ENCODE measurements around the gene MARCHF2. TPM values are rescaled to one million over a fixed set of nuclear protein-coding genes. Genes with fewer than 3 reads are reported as not detected.
A peak's percentile ranks its signal among the peaks of the same experiment; 100 is the strongest.

MARCHF2 gene
- total and polyA plus RNA-seq, 9 of the 15 experiments (the other 6 are each of a cell fraction or from before 2014, with no cell fraction given): 0.39 to 6.4 (median 2.2) TPM

DNA sequence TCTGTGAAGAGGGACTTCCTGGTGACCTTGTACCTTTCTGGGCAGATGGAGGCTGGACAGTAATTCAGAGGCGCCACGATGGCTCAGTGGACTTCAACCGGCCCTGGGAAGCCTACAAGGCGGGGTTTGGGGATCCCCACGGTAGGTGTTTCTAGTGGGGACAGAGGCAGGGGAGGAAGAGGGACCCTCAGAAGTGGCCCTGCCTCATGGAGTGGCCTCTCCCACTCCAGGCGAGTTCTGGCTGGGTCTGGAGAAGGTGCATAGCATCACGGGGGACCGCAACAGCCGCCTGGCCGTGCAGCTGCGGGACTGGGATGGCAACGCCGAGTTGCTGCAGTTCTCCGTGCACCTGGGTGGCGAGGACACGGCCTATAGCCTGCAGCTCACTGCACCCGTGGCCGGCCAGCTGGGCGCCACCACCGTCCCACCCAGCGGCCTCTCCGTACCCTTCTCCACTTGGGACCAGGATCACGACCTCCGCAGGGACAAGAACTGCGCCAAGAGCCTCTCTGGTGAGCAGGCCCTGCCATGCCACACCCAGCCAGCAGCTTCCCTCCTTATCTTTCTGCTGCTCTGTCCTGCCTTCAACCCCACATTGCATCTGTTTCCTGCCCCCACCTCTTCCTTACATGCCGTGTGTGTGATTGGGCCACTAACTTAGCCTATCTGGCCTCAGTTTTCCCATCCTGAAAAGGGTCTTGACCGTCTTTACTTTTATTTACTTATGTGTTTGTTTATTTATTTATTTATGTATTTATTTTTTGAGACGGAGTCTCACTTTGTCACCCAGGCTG lies 41.9 kb upstream of the MARCHF2 start (continued):
- TF ChIP-seq, protein P1, sequence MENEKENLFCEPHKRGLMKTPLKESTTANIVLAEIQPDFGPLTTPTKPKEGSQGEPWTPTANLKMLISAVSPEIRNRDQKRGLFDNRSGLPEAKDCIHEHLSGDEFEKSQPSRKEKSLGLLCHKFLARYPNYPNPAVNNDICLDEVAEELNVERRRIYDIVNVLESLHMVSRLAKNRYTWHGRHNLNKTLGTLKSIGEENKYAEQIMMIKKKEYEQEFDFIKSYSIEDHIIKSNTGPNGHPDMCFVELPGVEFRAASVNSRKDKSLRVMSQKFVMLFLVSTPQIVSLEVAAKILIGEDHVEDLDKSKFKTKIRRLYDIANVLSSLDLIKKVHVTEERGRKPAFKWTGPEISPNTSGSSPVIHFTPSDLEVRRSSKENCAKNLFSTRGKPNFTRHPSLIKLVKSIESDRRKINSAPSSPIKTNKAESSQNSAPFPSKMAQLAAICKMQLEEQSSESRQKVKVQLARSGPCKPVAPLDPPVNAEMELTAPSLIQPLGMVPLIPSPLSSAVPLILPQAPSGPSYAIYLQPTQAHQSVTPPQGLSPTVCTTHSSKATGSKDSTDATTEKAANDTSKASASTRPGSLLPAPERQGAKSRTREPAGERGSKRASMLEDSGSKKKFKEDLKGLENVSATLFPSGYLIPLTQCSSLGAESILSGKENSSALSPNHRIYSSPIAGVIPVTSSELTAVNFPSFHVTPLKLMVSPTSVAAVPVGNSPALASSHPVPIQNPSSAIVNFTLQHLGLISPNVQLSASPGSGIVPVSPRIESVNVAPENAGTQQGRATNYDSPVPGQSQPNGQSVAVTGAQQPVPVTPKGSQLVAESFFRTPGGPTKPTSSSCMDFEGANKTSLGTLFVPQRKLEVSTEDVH (IDR thresholded peaks at IDR 0.05; ENCODE audit: low read depth, partially characterized antibody): no peak
- no peak for TF ChIP-seq FOXA3 (CRISPR knock-in tag; conservative IDR thresholded peaks at IDR 0.05 in 1 of 2, IDR thresholded peaks at IDR 0.05 in 1 of 2)
- no peak for TF ChIP-seq ZNF778 (CRISPR knock-in tag; IDR thresholded peaks at IDR 0.05)
- TF ChIP-seq, protein P2, sequence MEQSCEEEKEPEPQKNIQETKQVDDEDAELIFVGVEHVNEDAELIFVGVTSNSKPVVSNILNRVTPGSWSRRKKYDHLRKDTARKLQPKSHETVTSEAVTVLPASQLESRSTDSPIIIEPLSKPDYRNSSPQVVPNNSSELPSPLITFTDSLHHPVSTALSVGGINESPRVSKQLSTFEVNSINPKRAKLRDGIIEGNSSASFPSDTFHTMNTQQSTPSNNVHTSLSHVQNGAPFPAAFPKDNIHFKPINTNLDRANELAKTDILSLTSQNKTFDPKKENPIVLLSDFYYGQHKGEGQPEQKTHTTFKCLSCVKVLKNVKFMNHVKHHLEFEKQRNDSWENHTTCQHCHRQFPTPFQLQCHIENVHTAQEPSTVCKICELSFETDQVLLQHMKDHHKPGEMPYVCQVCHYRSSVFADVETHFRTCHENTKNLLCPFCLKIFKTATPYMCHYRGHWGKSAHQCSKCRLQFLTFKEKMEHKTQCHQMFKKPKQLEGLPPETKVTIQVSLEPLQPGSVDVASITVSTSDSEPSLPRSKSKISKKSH (CRISPR knock-in tag; IDR thresholded peaks at IDR 0.05): no peak
- TF ChIP-seq SNRNP70 (optimal IDR thresholded peaks at IDR 0.05; ENCODE audit: low read depth, low read length): no peak
- TF ChIP-seq ETV6 (IDR thresholded peaks at IDR 0.05; ENCODE audit: borderline replicate concordance in 1 of 2, low read depth in 2 of 2, low read length in 1 of 2): no peak
- TF ChIP-seq ETV6 (CRISPR knock-in tag; IDR thresholded peaks at IDR 0.05; ENCODE audit: borderline replicate concordance): no peak
- TF ChIP-seq ZNF696 (CRISPR knock-in tag; conservative IDR thresholded peaks at IDR 0.05): no peak
- TF ChIP-seq TRIM24 (IDR thresholded peaks at IDR 0.05): peak; percentile 21 to 68; a peak in 2 of 4 replicates
- TF ChIP-seq, protein P3, sequence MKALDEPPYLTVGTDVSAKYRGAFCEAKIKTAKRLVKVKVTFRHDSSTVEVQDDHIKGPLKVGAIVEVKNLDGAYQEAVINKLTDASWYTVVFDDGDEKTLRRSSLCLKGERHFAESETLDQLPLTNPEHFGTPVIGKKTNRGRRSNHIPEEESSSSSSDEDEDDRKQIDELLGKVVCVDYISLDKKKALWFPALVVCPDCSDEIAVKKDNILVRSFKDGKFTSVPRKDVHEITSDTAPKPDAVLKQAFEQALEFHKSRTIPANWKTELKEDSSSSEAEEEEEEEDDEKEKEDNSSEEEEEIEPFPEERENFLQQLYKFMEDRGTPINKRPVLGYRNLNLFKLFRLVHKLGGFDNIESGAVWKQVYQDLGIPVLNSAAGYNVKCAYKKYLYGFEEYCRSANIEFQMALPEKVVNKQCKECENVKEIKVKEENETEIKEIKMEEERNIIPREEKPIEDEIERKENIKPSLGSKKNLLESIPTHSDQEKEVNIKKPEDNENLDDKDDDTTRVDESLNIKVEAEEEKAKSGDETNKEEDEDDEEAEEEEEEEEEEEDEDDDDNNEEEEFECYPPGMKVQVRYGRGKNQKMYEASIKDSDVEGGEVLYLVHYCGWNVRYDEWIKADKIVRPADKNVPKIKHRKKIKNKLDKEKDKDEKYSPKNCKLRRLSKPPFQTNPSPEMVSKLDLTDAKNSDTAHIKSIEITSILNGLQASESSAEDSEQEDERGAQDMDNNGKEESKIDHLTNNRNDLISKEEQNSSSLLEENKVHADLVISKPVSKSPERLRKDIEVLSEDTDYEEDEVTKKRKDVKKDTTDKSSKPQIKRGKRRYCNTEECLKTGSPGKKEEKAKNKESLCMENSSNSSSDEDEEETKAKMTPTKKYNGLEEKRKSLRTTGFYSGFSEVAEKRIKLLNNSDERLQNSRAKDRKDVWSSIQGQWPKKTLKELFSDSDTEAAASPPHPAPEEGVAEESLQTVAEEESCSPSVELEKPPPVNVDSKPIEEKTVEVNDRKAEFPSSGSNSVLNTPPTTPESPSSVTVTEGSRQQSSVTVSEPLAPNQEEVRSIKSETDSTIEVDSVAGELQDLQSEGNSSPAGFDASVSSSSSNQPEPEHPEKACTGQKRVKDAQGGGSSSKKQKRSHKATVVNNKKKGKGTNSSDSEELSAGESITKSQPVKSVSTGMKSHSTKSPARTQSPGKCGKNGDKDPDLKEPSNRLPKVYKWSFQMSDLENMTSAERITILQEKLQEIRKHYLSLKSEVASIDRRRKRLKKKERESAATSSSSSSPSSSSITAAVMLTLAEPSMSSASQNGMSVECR (CRISPR knock-in tag; IDR thresholded peaks at IDR 0.05): no peak
- no peak; the same call in 1 of the 2 replicates for TF ChIP-seq NCOA1 (IDR thresholded peaks at IDR 0.05; ENCODE audit: low read depth)
- TF ChIP-seq, protein P4, sequence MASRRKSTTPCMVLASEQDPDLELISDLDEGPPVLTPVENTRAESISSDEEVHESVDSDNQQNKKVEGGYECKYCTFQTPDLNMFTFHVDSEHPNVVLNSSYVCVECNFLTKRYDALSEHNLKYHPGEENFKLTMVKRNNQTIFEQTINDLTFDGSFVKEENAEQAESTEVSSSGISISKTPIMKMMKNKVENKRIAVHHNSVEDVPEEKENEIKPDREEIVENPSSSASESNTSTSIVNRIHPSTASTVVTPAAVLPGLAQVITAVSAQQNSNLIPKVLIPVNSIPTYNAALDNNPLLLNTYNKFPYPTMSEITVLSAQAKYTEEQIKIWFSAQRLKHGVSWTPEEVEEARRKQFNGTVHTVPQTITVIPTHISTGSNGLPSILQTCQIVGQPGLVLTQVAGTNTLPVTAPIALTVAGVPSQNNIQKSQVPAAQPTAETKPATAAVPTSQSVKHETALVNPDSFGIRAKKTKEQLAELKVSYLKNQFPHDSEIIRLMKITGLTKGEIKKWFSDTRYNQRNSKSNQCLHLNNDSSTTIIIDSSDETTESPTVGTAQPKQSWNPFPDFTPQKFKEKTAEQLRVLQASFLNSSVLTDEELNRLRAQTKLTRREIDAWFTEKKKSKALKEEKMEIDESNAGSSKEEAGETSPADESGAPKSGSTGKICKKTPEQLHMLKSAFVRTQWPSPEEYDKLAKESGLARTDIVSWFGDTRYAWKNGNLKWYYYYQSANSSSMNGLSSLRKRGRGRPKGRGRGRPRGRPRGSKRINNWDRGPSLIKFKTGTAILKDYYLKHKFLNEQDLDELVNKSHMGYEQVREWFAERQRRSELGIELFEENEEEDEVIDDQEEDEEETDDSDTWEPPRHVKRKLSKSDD (conservative IDR thresholded peaks at IDR 0.05; ENCODE audit: low read length): no peak
- no peak for TF ChIP-seq CCNT2 (IDR thresholded peaks at IDR 0.05; ENCODE audit: borderline replicate concordance, extremely low read depth, insufficient read length, low read depth, low read length)
- TF ChIP-seq ZFP1 (CRISPR knock-in tag; IDR thresholded peaks at IDR 0.05): no peak
- no peak for TF ChIP-seq ZKSCAN3 (CRISPR knock-in tag; IDR thresholded peaks at IDR 0.05)
